Osteocyte (in vitro differentiated cells): Measurements from ENCODE around the gene TGOLN2. TPM values are rescaled to one million over a fixed set of nuclear protein-coding genes. Genes with fewer than 3 reads are reported as not detected.
"Not testable (repeated sequence)": the region's sequence is repeated elsewhere in the genome, so short reads cannot be mapped to it uniquely, and the experiment has no call there.

Experiments
- DNase-seq: peaks from one replicate; pipeline ENCODE4 v3.0.0; 2021; ENCODE audit warnings: mixed read lengths; ENCODE audit not compliant: unreplicated experiment; ENCODE audit errors: extremely low spot score
- H3K27ac Mint-ChIP-seq: one replicate; pipeline ENCODE4 v1.8.0; 2021; ENCODE audit warnings: mild to moderate bottlenecking, mixed read lengths; ENCODE audit not compliant: unreplicated experiment
- H3K27me3 Mint-ChIP-seq: one replicate; pipeline ENCODE4 v1.8.0; 2021; ENCODE audit warnings: mixed read lengths; ENCODE audit not compliant: unreplicated experiment
- H3K36me3 Mint-ChIP-seq: one replicate; pipeline ENCODE4 v1.8.0; 2021; ENCODE audit warnings: mixed read lengths; ENCODE audit not compliant: unreplicated experiment
- H3K4me1 Mint-ChIP-seq: one replicate; pipeline ENCODE4 v1.8.0; 2021; ENCODE audit warnings: mixed read lengths; ENCODE audit not compliant: unreplicated experiment
- H3K4me3 Mint-ChIP-seq: one replicate; pipeline ENCODE4 v1.8.0; 2021; ENCODE audit warnings: mild to moderate bottlenecking, moderate library complexity, mixed read lengths; ENCODE audit not compliant: unreplicated experiment
- H3K9me3 Mint-ChIP-seq: one replicate; pipeline ENCODE4 v1.8.0; 2021; ENCODE audit warnings: mixed read lengths; ENCODE audit not compliant: unreplicated experiment
- total RNA-seq: library from RNA; stranded (reverse); gene quantifications from 2 replicates; pipeline ENCODE4 v1.2.1, GENCODE V29; 2021
- TF ChIP-seq, protein P1 (sequence below): fragments of 200-600 bp; sonication (generic); IDR thresholded peaks from 2 replicates; pipeline ENCODE4 v1.5.0; 2021; ENCODE audit warnings: antibody characterized with exemption, mild to moderate bottlenecking, moderate library complexity

TGOLN2 gene
- total RNA-seq, 1 donor from 2014 or later: 91.2 TPM

DNA sequence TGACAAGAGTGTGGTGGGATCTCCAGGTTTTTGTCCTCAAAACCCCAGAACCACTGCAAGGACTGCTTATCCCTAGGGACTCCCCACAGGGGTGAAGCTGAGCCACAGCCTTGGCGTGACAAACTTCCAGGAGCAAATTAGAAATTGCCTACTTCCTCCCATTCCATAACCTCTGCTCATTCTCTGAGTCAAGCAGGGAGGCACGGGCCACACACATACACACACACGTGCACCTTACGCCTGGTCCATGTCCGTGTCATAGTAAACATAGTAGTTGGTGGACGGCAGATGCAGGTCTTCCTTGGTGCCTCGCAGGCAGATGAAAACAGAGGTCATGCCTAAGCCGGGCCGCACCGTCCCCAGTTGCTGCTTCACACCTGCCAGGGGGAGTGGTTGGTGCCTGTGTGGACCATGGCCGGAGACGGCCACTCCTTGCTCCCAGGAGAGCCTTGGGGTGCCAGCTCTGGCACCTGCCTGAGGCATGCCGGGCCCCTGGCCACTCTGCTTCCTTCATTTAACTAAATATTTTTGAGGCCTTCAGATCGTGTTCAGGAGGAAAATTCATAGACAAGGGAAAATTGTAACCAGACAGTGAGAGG, 16.7 kb upstream of the TGOLN2 start:
- no peaks in the 10 kb centered on the region for H3K4me1 Mint-ChIP-seq
- H3K27me3 Mint-ChIP-seq: peaks cover 9% of the 10 kb centered on the region
- no peak overlapping the region for H3K27ac Mint-ChIP-seq

DNA sequence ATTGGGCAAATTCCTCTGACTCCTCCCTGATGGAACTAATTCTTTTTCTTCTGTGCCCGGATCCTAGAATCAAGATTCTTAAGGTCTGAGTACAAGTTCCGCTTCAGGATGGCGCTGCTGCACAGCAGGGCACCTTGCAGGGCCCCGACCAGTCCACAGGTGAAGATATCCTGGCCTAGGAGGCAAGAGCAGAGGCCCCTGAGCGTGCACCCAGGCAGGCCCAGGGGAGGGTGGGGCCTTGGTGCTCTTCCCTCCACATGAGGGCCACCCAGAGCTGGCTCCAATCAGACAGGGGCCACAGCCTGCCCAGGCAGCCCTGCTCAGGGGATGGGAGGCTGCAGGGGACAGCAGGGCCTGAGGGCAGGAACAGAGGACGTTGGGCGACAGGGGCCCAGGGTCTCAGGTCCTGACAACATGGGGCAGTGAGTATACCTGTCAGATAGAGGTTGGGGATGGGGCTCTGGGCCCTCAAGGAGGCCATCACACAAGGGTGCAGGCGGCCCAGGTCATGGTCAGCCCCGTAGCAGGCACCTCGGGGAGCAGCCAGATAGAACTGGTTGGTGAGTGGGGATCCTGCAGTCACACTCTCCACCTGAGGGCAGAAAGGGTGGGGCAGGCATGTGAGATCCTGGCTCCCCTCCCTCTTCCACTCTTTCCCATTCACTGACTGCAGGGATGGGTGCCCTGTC, 15.6 kb upstream of the TGOLN2 start:
- not testable (repeated sequence) for DNase-seq, H3K27ac Mint-ChIP-seq, H3K4me3 Mint-ChIP-seq, H3K4me1 Mint-ChIP-seq, H3K9me3 Mint-ChIP-seq
- Mint-ChIP-seq H3K27me3 (peaks cover 13% of the 10 kb centered on the region), H3K36me3 (peaks cover 27% of the 10 kb centered on the region)

More for the DNA sequence above, 16.7 kb upstream of the TGOLN2 start:
- H3K9me3 Mint-ChIP-seq: no peaks in the 10 kb centered on the region
- H3K4me3 Mint-ChIP-seq: no peak overlapping the region
- DNase-seq: no peak
- TF ChIP-seq, protein P1, sequence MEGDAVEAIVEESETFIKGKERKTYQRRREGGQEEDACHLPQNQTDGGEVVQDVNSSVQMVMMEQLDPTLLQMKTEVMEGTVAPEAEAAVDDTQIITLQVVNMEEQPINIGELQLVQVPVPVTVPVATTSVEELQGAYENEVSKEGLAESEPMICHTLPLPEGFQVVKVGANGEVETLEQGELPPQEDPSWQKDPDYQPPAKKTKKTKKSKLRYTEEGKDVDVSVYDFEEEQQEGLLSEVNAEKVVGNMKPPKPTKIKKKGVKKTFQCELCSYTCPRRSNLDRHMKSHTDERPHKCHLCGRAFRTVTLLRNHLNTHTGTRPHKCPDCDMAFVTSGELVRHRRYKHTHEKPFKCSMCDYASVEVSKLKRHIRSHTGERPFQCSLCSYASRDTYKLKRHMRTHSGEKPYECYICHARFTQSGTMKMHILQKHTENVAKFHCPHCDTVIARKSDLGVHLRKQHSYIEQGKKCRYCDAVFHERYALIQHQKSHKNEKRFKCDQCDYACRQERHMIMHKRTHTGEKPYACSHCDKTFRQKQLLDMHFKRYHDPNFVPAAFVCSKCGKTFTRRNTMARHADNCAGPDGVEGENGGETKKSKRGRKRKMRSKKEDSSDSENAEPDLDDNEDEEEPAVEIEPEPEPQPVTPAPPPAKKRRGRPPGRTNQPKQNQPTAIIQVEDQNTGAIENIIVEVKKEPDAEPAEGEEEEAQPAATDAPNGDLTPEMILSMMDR: no peak
- peaks cover 29% of the 10 kb centered on the region for H3K36me3 Mint-ChIP-seq

DNA sequence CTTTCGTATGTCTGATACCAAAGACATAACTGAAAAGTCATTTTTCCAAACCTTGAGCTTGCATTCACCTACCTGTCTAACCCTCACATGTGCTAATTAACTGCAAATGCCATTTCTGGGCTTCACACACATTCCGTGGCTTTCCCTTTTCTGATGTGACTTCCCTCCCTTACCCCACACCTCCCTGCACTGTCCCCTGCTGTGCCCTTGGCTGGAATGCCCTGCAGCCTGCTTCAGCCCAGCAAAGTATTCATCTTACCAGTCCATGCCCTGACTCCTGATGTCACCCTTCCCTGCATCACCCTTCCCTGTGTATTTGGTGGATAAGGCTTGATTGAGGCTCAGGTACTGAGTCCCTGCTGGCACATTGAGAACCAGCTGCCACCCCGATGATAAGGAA, 14.4 kb upstream of the TGOLN2 start:
- no peak overlapping the region for H3K4me3 Mint-ChIP-seq

DNA sequence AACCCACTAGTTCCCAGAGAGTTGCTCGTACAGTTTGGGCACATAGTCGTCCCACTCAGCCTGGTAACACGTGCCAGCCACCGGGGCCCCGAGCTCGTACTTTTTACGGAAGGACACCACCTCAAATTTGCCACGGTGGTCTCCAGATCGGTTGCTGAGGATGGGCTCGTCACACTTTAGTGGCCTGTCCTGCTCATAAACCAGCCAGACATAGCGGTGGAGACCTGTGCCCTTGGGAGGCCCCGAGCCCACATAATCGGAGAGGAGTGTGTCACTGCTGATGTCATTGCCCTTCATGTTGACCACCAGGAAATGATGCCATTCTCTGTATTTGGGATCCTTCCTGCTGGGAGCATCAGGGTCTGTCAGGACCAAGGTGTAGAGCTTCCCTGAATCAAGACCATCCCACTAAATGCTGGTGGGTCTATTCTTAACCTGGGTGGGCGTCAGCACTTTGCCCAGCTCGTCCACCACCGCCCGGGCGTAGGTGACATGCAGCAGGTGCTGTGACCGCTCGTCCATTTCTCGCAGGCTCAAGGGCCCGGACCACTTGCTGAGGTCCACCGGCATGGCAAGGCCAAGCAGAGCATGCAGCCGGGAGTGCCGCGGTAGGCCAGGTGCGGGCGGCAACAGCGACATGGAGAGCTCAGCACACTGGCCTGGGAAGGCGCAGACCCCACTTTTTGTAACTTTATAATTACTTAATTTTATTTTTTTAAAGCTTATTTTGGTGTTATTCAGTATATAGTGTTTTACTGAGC, 13.7 kb upstream of the TGOLN2 start:
- Mint-ChIP-seq H3K4me1 (no peaks in the 10 kb centered on the region), H3K9me3 (no peaks in the 10 kb centered on the region), H3K4me3 (no peak overlapping the region), H3K36me3 (peaks cover 17% of the 10 kb centered on the region), H3K27ac (no peak overlapping the region), H3K27me3 (peaks cover 24% of the 10 kb centered on the region)
- TF ChIP-seq, protein P1: no peak
- no peak for DNase-seq

More for the DNA sequence above, 14.4 kb upstream of the TGOLN2 start:
- Mint-ChIP-seq H3K27me3 (peaks cover 24% of the 10 kb centered on the region), H3K4me1 (no peaks in the 10 kb centered on the region), H3K9me3 (no peaks in the 10 kb centered on the region), H3K27ac (no peak overlapping the region), H3K36me3 (peaks cover 21% of the 10 kb centered on the region)
- TF ChIP-seq, protein P1: no peak
- DNase-seq: no peak

DNA sequence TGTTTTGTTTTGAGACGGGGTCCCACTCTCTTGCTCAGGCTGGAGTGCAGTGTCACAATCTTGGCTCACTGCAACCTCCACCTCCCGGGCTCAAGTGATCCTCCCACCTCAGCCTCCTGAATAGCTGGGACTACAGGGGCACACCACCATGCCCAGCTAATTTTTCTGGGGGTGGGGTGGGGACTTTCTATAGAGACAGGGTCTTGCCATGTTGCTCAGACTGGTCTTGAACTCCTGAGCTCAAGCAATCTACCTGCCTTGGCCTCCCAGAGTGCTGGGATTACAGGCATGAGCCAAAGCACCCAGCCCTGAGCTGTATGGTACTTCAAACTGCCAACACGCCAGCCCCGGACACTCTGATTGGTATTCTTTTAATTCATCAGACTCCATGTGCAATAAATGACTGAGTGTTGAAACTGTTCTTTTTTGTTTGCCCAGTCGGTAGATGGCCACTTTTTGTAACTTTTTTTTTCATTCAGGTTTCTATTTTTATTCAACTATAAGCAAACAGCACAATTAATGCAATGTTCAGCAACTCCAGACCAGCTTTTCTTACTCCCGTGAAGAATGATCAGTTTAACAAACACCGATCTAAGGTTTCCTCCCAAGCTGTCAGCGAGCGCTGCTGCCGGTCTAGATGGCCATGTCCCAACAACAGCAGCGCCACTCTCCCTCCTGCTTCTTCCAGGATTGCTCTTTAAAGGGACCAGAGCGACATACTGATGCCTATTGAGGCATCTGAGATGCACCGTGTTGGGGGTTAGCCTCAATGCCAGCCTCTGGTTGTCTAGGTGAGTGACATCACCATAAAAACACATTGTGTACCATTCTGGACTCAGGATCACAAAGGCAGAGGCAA, 12.5 kb upstream of the TGOLN2 start:
- Mint-ChIP-seq H3K36me3 (peaks cover 14% of the 10 kb centered on the region), H3K4me3 (no peak overlapping the region), H3K9me3 (no peaks in the 10 kb centered on the region), H3K27me3 (peaks cover 24% of the 10 kb centered on the region), H3K27ac (no peak overlapping the region), H3K4me1 (no peaks in the 10 kb centered on the region)
- no peak for DNase-seq
- TF ChIP-seq, protein P1: no peak
